HG03571 (cell line): ENCODE measurements around the gene CMAS.
"Not testable (repeated sequence)": the region's sequence is repeated elsewhere in the genome, so short reads cannot be mapped to it uniquely, and the experiment has no call there.

Experiments
- ATAC-seq: cut with Tn5 transposase; IDR thresholded peaks from one replicate; pipeline ENCODE4 v1.9.1; 2021; ENCODE audit not compliant: unreplicated experiment

CMAS gene

DNA sequence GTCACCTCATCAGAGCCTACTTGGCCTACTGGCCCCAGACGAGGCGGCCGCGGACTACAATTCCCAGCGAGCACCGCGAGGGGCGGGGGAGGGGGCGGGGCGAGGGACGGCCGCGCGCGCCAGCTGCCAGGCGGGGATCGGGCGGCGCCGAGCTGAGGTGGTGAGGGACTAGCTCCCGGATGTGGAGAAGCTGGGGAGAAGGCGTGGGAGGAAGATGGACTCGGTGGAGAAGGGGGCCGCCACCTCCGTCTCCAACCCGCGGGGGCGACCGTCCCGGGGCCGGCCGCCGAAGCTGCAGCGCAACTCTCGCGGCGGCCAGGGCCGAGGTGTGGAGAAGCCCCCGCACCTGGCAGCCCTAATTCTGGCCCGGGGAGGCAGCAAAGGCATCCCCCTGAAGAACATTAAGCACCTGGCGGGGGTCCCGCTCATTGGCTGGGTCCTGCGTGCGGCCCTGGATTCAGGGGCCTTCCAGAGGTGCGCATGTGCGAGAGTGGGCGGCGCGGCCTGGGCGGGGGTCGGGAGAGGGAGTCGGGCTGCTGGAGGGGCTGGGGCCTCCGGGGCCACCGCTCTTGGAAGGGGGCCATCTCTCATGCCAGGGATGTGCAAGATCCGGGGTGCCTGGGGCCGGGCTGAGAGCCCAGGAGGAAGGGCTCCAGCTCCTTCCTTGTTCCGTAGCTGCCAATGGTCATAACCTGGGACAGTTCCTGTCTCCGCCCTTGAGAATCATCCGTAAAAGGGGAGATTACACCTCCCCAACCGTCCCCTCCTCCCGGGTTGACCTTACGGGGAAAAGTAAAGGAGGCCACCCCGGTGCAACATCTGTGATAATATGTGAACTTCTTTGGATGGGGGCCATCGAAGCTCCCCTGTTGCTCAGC is at the start of gene CMAS:
CMAS (plus strand) TSS at position 129 of the 878 bp plus-strand sequence; CDS start at position 215, 86 bp downstream.
- peak; percentile 91 for ATAC-seq

DNA sequence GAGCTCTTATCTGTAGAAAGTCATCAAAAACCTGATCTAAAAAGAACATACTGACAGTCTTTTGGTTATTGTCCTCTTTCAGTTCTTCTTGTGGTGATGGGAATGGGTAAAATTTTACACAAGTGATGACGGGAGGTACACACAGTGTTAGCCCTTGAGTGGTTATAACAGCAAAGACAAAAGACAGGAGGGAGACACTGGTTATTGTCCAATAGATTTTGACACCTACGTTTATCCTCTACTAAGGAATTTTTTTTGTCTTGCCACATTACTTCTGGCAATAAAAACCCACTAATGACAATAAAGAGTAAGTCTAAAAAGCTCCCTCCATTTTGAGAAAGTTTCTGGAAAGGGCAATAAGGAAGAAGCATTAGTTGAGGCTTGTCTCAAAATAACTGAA is 47.7 kb upstream of the CMAS start:
- no peak for ATAC-seq

DNA sequence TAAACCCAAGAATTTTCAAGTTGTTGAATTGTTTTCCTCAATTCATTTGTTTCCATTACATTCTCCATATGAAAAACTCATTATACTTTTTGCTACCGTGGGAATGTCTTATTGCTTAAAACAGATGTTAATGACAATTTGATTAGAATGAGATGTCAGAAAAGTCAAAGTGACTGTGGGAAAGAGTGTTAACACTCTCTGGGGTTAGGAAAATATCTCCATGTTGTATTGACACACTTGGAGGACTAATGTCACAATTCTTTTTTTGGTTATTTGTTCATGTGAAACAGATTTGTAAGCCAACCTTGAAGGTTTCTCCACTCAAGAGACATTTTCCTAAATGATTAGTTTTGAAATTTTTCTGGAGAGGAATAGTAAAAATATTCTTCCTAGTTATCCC is 47.2 kb upstream of the CMAS start:
- ATAC-seq = no peak

DNA sequence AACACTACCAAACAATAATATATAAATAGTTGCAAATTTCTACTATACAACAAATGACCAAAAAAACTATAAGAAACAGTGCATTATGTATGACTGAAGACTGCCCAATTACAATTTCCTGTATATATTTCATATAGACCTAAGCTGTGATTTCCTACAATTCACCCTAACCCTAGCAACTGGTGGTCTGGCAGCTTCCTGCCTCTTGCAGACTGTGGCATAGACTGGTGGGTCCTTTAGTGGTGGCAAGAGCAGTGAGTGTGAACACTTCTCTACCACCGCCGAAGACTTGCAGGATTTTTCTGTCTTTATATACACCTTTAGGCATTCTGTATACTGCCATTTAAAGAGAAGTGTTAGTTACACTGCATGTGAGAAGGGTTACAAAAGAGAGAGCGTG is 43.6 kb upstream of the CMAS start:
- no peak for ATAC-seq

DNA sequence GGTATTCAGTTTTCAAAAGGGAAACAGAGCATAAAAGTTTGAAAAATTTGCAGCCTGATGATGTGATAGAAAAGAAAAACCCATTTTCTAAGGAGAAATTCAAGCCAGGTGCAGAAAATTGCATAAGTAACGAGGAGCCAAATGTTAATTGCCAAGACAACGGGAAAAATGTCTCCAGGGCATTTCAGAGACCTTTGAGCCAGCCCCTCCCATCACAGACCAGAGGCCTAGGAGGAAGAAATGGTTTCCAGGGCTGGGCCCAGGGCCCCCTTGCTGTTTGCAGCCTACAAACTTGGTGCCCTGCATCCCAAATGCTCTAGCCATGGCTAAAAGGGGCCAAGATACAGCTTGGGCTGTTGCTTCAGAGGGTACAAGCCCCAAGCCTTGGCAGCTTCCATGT is 38.2 kb upstream of the CMAS start:
- not testable (repeated sequence) for ATAC-seq

DNA sequence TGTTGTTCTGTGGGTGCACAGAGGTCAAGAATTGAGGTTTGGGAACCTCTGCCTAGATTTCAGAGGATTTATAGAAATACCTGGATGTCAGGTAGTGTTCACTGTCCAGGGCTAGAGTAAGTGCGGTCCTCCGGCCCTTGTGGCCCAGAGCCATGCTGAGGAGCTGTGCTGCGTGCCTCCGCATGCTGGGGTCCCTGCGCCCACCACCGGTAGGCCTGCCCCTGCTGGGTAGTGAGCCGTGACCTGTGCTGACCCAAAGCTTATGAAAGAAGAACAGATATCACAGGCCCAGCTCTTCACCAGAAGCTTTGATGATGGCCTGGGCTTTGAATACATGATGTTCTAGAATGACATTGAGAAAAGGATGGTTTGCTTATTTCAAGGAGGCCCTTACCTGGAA is 37.8 kb upstream of the CMAS start:
- ATAC-seq = no peak

DNA sequence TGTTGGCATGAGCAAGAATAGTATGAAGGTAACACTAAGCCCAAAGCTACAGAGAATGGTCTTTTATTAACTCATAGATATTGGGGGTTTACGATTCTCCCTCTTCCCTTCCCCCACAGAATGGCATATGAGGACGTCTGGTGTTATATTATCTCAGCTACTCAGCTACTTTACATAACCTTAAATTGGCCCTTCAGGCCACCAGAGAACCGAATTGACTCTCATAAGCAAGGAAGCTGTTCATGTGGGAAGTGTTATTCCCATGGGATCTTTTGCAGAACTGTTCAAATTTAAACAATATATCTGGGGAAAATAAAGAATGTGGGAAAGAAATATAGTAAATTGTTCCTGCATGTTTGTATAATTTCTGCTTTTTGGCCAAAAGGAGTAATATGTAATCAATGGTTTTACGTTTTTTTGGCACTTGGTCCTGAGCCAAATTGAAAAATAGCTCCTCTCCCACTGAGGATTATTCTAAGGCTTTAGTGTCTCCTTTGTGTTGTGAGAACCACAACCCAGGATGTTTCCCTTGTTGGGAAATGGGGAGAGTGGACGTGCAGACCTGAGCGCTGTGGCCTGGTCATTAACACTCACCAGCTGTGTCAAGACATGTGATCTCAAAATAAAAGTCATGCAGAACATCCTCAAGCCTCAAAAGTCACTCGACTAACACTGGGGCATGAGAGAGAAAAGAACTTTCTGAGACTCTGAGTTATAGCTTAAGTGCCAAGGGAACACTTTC is 31.8 kb upstream of the CMAS start:
- ATAC-seq = no peak

DNA sequence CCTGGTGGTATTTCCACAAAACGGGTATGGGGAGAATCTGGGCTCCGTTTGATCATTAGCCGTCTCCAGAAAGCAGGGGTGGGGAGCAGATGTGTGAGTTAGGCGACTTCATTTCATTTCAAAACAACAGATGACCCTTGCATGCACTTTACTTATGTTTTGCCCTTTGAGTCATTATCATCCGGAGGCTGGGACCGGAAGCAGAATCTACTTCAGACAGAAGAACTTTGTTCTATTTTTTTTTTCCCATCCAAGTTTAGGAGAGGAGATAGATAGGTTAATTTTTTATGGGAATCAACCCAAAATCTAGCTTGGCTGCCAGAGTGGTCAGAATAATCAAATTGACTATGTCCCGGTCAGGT is 31.3 kb upstream of the CMAS start:
- no peak for ATAC-seq

DNA sequence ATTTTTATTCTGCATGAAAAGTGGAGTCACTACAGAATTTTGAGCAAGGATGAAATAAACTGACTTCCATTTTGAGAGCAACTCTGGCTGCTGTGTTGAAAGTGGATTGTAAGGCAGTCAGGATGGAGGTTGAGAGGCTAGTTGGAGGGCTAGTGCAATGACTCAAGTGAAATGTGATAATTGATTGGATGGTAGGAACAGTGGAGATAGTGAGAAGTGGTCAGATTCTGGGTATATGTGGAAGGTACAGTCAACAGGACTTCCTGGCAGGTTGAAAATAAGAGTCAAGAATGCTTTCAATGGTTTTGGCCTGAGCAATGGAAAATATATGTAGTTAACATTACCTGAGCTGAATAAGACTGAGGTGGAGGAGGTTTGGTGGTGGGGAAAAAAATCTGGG is 29.0 kb upstream of the CMAS start:
- ATAC-seq = no peak

DNA sequence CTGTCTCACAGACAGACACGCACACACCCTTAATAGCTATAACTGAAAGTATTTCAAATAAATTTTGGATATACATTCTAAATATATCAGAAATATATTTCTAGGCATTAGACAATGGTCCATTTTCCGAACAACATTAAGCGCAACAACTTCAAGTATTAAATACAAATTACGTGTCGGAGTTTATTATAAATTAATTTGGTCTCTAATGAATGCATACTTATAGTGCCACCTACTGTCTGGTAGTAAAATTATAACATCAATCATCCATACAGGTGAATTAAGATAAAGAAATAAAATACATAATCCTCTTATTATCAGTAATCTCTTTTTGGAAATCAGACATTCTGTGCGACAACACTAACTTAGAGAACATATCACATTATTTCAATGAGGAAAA is 27.2 kb upstream of the CMAS start:
- no peak for ATAC-seq

DNA sequence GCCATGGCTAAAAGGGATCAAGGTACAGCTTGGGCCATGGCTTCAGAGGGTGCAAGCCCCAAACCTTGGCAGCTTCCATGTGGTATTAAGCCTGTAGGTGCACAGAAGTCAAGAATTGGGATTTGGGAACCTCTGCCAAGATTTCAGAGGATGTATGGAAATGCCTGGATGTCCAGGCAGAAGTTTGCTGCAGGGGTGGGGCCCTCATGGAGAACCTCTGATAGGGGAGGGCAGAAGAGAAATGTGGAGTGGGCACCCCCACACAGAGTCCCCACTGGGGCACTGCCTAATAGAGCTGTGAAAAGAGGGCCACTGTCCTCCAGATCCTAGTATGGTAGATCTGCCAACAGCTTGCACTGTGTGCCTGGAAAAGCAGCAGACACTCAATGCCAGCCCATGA is 22.5 kb upstream of the CMAS start:
- not testable (repeated sequence) for ATAC-seq

DNA sequence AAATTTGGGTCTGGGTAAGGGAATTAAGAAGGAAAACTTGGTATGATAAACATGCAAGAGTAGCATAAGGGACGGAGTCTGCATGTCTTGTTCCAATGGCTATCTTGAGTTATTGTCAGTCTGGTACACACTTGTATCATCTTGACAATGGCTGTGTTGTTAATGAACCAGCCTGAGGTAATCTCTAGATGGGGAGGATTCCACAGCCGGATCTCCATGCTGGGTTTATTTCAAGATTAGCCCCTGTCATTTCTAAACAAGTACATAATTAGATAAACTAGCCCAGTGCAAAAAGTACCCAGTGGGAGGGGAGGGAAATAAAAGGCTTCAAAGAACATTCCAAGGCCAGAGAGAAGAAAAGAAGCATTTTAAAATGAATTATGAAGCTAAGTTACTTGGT is 16.5 kb upstream of the CMAS start:
- ATAC-seq = no peak

DNA sequence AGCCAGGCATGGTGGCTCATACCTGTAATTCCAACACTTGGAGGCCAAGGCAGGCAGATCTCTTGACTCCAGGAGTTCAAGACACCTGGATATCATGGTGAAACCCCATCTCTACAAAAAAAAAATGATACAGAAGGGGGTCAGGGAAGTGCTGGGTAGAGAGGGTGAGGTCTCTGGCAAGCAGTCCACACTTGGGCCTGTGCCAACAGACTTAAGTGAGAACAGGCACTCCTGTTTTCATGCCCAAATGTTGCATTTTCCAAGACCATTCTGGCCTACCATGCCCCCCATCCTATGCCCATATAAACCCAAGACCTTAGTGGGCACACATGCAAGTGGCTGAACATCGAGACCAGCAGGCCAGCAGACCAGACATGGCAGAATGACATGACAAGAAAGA is 16.0 kb upstream of the CMAS start:
- no peak for ATAC-seq

DNA sequence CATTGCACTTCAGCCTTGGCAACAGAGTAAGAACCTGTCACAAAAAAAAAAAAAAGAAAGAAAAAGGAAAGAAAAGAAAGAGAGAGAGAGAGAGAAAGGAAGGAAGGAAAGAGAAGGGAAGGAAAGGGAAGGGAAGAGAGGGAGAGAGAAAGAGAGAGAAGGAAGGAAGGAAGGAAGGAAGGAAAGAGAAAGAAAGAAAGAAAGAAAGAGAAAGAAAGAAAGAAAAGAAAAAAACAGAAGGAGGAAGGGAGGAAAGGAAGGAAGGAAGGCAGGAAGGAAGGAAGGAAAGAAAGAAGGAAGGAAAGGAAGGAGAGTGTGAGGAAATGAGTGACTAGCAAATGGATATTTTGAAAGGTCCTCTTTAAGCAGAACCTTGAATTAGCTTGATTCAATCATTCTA is 13.3 kb upstream of the CMAS start:
- no peak for ATAC-seq

DNA sequence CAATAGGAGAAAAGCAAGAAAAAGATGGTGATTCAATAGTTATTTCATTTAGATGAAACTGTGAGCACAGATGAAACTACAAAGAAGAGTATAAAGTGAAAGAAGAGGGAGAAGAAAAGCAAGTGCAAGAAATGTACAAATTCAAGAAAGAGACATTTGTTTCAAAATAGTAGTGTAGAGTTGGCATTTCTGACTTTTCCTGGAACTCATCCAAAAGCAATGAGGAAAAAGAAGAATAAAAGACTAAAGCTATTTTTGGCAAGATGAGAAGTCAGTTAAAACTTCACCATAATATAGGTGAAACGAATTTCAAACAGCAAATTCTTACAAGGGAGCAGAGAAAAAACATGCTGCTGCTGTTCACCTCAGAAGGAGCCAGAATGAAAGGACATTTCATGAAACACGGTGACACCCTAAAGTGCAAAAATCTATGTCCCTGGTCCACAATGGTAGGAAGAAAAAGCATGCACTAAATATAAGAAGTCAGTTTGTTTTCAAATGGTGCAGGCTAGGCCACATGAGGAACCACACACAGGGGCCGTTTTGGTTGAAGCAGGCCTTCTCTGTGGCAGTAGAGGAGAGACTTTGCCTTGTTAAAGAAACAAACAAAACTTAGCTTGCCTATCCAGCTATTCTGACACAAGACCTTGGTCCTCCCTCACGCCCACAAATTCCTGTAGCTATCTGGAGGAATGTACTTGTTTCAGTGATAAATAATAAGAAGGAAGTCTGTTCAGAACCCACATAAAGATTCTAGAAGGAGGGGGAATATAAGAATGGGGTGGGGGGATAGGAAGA is 11.1 kb upstream of the CMAS start:
- ATAC-seq = no peak

DNA sequence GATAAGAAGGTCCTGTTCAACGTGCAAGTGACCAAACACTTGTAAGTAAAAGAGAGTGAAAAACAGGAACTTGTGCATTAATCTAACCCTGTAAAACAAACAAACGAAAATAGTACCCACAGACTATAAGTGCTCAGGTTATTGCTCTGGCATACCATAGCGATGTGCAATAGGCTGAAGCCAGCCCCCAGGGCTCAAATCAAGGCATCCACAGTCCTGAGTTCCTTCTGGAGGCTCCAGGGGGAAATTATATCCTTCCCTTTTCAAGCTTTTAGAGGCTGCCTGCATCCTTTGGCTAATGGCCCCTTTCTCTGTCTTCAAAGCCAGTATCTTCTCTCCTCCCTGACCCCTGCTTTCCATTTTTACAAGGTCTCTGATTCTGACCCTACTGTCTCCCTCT is 8.1 kb upstream of the CMAS start:
- no peak for ATAC-seq

DNA sequence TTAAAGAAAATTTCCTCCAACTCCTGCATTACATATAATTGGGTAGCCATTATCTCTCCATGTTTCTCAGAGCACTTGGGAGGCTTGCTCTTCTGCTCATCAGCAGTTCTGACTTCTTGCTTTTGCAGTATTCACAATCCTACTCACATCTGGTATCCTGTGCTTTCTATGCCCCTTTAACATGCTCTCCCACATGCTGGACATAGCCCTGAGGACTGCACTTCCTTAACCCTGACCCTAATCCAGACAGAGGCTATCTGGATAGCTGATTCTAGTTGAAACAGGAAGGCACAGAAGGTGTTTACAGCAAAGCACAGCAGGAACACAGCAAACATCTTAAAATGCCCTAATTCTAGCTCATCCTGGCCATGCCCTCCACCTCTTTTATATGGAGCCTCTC is 7.3 kb upstream of the CMAS start:
- ATAC-seq = no peak

DNA sequence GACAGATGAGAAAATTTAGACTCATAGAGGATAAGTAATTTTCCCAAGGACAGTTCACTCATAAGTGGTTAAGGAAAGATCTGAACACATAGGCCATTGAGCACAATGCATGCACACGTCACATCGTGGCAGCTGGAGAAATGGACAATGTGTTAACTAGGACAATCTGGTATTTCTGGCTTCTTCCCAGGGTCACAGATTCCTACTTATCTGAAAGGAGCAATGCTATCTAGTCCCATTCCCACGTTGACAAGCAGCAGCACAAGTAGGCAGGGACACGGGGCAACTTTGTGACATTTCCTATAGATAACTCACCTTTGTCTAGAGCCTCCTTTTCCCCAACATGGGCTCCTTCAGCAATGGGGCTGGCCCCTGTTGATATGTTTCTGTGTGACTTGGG is 6.7 kb upstream of the CMAS start:
- ATAC-seq = no peak

DNA sequence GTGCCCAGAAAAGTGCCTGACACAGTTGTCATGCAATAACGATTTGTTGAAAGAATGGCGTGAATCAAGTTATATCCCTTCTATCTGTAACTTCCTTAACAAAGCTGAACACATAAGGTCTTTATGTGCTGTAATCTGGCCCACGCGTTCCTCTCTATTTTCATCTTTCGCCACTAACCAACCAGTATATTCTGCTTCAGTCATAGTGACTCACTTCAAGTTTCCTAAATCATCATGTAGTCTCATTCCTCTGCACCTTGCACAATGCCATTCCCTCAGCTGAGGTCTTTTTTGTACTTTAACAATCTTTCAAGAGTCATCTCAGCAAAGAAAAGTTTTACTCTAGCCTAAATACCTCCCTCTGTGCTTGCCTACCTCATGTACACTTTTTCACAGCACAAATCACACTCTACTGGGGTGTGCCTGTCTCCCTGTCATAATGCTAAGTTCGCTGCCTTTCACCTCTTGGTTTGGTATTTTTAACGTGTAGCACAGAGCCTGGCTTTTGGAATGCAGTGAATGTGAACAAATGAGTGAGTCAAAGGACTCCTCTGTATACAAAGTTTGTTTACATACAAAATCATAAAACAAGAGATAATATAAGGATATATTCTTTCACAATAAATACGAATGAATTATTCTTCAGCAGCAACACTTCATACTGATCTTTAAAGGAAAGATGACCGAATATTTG is 2.9 kb upstream of the CMAS start:
- ATAC-seq = no peak

DNA sequence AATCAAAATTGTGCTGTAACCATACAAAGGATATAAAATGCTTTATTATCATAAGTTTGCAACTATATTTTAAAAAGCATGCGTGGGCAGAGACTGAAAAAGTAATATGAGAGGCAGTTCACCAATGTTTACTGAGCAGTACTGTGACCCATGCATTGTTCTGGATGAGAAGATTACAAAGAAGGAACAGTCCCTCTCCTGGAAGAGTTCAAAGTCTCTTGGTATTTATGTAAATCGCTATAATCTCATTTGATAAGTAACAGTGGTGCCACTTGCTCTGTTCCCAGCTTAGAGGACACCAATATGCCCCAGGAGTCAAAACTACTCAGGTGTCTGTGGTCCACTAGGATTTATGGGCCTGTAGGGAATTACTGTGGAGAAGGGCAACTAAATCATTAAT is 2.1 kb upstream of the CMAS start:
- no peak for ATAC-seq

DNA sequence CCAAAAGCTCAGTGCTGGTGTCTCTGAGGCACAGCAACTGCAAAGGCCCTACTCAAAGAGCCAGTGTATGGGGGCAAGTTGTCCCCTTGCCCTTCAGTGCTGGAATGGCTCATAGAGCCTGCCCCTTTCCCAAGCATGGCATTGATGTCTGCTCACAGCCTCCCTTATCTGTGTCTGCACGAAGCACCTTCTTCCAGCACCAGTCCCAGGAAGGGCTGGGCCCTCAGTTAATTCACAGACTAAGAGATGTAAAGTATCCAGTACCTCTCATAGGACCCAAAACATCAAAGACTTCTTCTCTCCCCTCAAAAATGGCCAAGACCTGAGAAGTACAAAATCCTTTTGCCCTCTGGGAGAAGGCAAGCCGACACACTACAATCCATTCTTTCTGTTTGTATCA is 1.6 kb upstream of the CMAS start:
- no peak for ATAC-seq
